ENCODE data around the gene TRAF3IP3. TPM values are rescaled to one million over a fixed set of nuclear protein-coding genes. Genes with fewer than 3 reads are reported as not detected.

Gene TRAF3IP3
- total and polyA plus RNA-seq, 2 donors from 2014 or later: 3.6 to 16.4 TPM

GRCh38 chr1:209805341-209805781 lies 49.5 kb downstream of the TRAF3IP3 start:
- intact Hi-C loops (cut with DNase I): no loop called here
- FAIRE-seq (no peak), DNase-seq (peak in 4 of 5 donors; percentile 19 to 75 (median 44))
- H3K4me1 ChIP-seq (ENCODE audit: control insufficient read depth in 2 of 3, insufficient read depth in 2 of 3, low read depth in 1 of 3, low read length in 3 of 3): peaks cover 0 to 8% (median 3%) of the 10 kb centered on the region in 3 donors
- no peaks in the 10 kb centered on the region for H3K27me3 ChIP-seq (ENCODE audit: control insufficient read depth, insufficient read depth, low read length)
- TF ChIP-seq CTCF (IDR thresholded peaks at IDR 0.05; ENCODE audit: borderline replicate concordance, extremely low read depth, insufficient read depth): no peak
- peak overlapping the region in 2 of 3 donors; percentile 90 to 93 for H3K9ac ChIP-seq (ENCODE audit: low read length in 3 of 3)
- no peaks in the 10 kb centered on the region for H3K36me3 ChIP-seq (ENCODE audit: control insufficient read depth in 2 of 3, insufficient read depth in 3 of 3, low read length in 3 of 3)
- no peaks in the 10 kb centered on the region for H3K9me3 ChIP-seq (ENCODE audit: control insufficient read depth in 2 of 3, insufficient read depth in 1 of 3, low read length in 3 of 3)
- H3K27ac ChIP-seq (ENCODE audit: low read depth in 2 of 2, low read length in 2 of 2): peak overlapping the region; percentile 85 to 86
- H3K4me3 ChIP-seq (ENCODE audit: low read length in 3 of 3): peak overlapping the region; percentile 74 to 94 (median 84)

GRCh38 chr1:209805875-209806760 lies 50.3 kb downstream of the TRAF3IP3 start, which contains the start of gene IRF6:
IRF6 (minus strand) TSS chr1:209806142; CDS start chr1:209801413, 4,729 bp downstream.
- H3K4me1 ChIP-seq (ENCODE audit: control insufficient read depth in 2 of 3, insufficient read depth in 2 of 3, low read depth in 1 of 3, low read length in 3 of 3): peaks cover 0 to 8% (median 3%) of the 10 kb centered on the region in 3 donors
- peak within 1 kb of the TSS; percentile 74 to 94 (median 84) for H3K4me3 ChIP-seq (ENCODE audit: low read length in 3 of 3)
- H3K27me3 ChIP-seq (ENCODE audit: control insufficient read depth, insufficient read depth, low read length): no peaks in the 10 kb centered on the region
- H3K36me3 ChIP-seq (ENCODE audit: control insufficient read depth in 2 of 3, insufficient read depth in 3 of 3, low read length in 3 of 3): no peaks in the 10 kb centered on the region
- H3K9ac ChIP-seq (ENCODE audit: low read length in 3 of 3): peak within 1 kb of the TSS; percentile 64 to 93 (median 90)
- H3K27ac ChIP-seq (ENCODE audit: low read depth in 2 of 2, low read length in 2 of 2): peak within 1 kb of the TSS; percentile 85 to 90
- no peak for TF ChIP-seq CTCF (IDR thresholded peaks at IDR 0.05; ENCODE audit: borderline replicate concordance, extremely low read depth, insufficient read depth)
- intact Hi-C loops (cut with DNase I): no loop called here
- peak; percentile 50 for FAIRE-seq
- no peaks in the 10 kb centered on the region for H3K9me3 ChIP-seq (ENCODE audit: control insufficient read depth in 2 of 3, insufficient read depth in 1 of 3, low read length in 3 of 3)
- DNase-seq: peak; percentile 94 to 97 (median 95)

GRCh38 chr1:209807509-209807908 lies 51.7 kb downstream of the TRAF3IP3 start:
- DNase-seq: no peak
- peaks cover 0 to 7% (median 3%) of the 10 kb centered on the region in 3 donors for H3K4me1 ChIP-seq (ENCODE audit: control insufficient read depth in 2 of 3, insufficient read depth in 2 of 3, low read depth in 1 of 3, low read length in 3 of 3)
- no peak overlapping the region for H3K4me3 ChIP-seq (ENCODE audit: low read length in 3 of 3)
- no peak overlapping the region for H3K27ac ChIP-seq (ENCODE audit: low read depth in 2 of 2, low read length in 2 of 2)
- no peaks in the 10 kb centered on the region for H3K27me3 ChIP-seq (ENCODE audit: control insufficient read depth, insufficient read depth, low read length)
- no peak overlapping the region for H3K9ac ChIP-seq (ENCODE audit: low read length in 3 of 3)
- FAIRE-seq: no peak
- H3K9me3 ChIP-seq (ENCODE audit: control insufficient read depth in 2 of 3, insufficient read depth in 1 of 3, low read length in 3 of 3): no peaks in the 10 kb centered on the region
- intact Hi-C loops (cut with DNase I): no loop called here
- no peaks in the 10 kb centered on the region for H3K36me3 ChIP-seq (ENCODE audit: control insufficient read depth in 2 of 3, insufficient read depth in 3 of 3, low read length in 3 of 3)
- no peak for TF ChIP-seq CTCF (IDR thresholded peaks at IDR 0.05; ENCODE audit: borderline replicate concordance, extremely low read depth, insufficient read depth)
